T-helper 17 cell (primary cell): Measurements from ENCODE around the gene HYAL1. TPM values are rescaled to one million over a fixed set of nuclear protein-coding genes. Genes with fewer than 3 reads are reported as not detected.
A peak's percentile ranks its signal among the peaks of the same experiment; 100 is the strongest.
"Not testable (repeated sequence)": the region's sequence is repeated elsewhere in the genome, so short reads cannot be mapped to it uniquely, and the experiment has no call there.

ENCODE experiments used
- ATAC-seq: fragments of 150-1000 bp; cut with Tn5 transposase; 2 replicates; pipeline ENCODE4 v1.10.0; 2021; ENCODE audit warnings: mild to moderate bottlenecking, moderate library complexity
- DNase-seq, 3 donors: peaks; one replicate each; pipeline versions ENCODE4 v3.0.0 to v3.0.0-alpha.2; 2020 to 2021
- H3K9me3 ChIP-seq: one replicate; pipeline ENCODE4 v1.7.0; 2013; ENCODE audit warnings: low read length, mild to moderate bottlenecking; ENCODE audit not compliant: control insufficient read depth, poor library complexity, severe bottlenecking
- H3K27ac Mint-ChIP-seq: one replicate; pipeline ENCODE4 v1.8.0; 2022; ENCODE audit warnings: mild to moderate bottlenecking, moderate library complexity, mixed read lengths
- H3K27me3 Mint-ChIP-seq: one replicate; pipeline ENCODE4 v1.8.0; 2022; ENCODE audit warnings: mixed read lengths
- H3K36me3 Mint-ChIP-seq: one replicate; pipeline ENCODE4 v1.8.0; 2022; ENCODE audit warnings: low read depth, mixed read lengths
- H3K4me1 Mint-ChIP-seq: one replicate; pipeline ENCODE4 v1.8.0; 2022; ENCODE audit warnings: mild to moderate bottlenecking, mixed read lengths
- H3K4me3 Mint-ChIP-seq: one replicate; pipeline ENCODE4 v1.8.0; 2022; ENCODE audit warnings: mild to moderate bottlenecking, moderate library complexity, mixed read lengths
- total RNA-seq, 4 donors: library from RNA in 2 of 4; stranded (reverse) in 2 of 4; gene quantifications; one replicate each; pipeline ENCODE4 v1.2.3 and lab custom pipeline; 2022 to 2026

Gene HYAL1
- total RNA-seq, 2 donors from 2014 or later, result 0.44 TPM; not detected in 1

DNA sequence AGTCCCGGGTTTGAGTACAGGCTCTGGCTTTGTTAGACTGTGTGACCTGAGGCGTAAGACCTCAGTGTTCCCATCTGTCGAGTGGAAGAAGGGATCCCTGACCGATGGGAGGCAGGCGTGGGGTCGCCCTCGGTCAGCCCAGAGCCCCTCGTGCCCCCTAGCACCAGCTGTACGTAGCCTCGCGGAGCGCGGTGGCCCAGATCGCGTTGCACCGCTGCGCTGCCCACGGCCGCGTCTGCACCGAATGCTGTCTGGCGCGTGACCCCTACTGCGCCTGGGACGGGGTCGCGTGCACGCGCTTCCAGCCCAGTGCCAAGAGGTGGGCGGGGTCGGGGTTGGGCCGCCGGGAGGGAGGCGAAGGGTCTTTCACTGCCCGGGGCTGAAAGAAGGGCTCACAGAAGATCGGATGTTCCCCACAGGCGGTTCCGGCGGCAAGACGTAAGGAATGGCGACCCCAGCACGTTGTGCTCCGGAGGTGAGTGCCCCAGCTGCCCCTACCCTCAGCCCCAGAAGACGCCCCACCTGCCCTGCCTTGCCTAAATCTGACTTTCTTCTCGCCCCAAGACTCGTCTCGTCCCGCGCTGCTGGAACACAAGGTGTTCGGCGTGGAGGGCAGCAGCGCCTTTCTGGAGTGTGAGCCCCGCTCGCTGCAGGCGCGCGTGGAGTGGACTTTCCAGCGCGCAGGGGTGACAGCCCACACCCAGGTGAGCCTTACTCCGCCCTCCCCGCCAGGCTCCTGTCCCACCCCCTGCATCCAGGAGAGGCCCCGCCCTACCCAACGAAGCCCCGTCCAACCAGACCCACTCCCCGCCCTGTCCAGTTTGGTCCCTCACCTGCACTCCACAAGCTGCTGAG is 28.0 kb downstream of the HYAL1 start:
- Mint-ChIP-seq H3K4me1 (peaks cover 21% of the 10 kb centered on the region), H3K4me3 (peak overlapping the region; percentile 70), H3K36me3 (peaks cover 8% of the 10 kb centered on the region), H3K27ac (peak overlapping the region; percentile 90), H3K27me3 (peaks cover 30% of the 10 kb centered on the region)
- no peaks in the 10 kb centered on the region for H3K9me3 ChIP-seq
- no peak for DNase-seq
- no peak for ATAC-seq

DNA sequence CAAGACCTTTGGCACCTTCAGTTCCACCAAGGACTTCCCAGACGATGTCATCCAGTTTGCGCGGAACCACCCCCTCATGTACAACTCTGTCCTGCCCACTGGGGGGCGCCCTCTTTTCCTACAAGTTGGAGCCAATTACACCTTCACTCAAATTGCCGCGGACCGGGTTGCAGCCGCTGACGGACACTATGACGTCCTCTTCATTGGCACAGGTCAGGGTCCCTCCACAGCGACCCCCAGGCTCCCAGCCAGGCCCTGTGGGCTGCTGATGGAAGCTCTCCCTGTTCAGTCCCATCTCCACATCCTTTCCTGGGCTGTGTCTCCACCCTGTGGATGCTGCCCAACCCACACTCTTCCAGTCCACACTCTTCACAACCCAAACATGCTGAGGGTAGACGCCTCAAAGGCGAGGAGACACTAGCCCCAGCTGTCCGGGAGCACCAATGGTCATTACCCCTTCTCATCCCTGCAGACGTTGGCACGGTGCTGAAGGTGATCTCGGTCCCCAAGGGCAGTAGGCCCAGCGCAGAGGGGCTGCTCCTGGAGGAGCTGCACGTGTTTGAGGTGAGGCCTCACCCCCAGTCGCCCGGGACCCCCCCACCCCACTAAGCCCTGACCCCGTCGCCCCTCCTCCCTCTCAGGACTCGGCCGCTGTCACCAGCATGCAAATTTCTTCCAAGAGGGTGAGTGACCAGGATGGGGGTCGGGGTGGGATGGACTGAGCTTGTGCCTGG is 28.8 kb downstream of the HYAL1 start:
- peak overlapping the region; percentile 90 for H3K27ac Mint-ChIP-seq

DNA sequence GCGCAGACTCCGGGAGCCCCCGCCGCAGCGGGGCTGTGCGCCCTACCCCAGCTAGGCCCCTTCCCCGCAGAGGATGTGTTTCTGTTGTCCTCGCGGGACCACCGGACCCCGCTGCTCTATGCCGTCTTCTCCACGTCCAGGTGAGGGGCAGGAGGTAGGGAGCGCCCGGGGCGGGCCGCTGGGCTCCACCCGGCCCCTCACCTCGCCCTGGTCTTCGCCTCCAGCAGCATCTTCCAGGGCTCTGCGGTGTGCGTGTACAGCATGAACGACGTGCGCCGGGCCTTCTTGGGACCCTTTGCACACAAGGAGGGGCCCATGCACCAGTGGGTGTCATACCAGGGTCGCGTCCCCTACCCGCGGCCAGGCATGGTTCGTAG is 29.7 kb downstream of the HYAL1 start:
- no peak overlapping the region for H3K4me3 Mint-ChIP-seq
- peaks cover 21% of the 10 kb centered on the region for H3K4me1 Mint-ChIP-seq
- DNase-seq (no peak), ATAC-seq (no peak)
- H3K36me3 Mint-ChIP-seq, result peaks cover 8% of the 10 kb centered on the region
- H3K27me3 Mint-ChIP-seq, result peaks cover 30% of the 10 kb centered on the region
- H3K27ac Mint-ChIP-seq, result peak overlapping the region; percentile 90
- H3K9me3 ChIP-seq, result no peaks in the 10 kb centered on the region

More for the DNA sequence above, 28.8 kb downstream of the HYAL1 start:
- H3K4me1 Mint-ChIP-seq, result peaks cover 21% of the 10 kb centered on the region
- H3K9me3 ChIP-seq, result no peaks in the 10 kb centered on the region
- DNase-seq (peak; percentile 51 to 60 (median 55)), ATAC-seq (peak; percentile 50)
- H3K36me3 Mint-ChIP-seq, result peaks cover 8% of the 10 kb centered on the region
- H3K27me3 Mint-ChIP-seq, result peaks cover 30% of the 10 kb centered on the region
- peak overlapping the region; percentile 82 for H3K4me3 Mint-ChIP-seq

DNA sequence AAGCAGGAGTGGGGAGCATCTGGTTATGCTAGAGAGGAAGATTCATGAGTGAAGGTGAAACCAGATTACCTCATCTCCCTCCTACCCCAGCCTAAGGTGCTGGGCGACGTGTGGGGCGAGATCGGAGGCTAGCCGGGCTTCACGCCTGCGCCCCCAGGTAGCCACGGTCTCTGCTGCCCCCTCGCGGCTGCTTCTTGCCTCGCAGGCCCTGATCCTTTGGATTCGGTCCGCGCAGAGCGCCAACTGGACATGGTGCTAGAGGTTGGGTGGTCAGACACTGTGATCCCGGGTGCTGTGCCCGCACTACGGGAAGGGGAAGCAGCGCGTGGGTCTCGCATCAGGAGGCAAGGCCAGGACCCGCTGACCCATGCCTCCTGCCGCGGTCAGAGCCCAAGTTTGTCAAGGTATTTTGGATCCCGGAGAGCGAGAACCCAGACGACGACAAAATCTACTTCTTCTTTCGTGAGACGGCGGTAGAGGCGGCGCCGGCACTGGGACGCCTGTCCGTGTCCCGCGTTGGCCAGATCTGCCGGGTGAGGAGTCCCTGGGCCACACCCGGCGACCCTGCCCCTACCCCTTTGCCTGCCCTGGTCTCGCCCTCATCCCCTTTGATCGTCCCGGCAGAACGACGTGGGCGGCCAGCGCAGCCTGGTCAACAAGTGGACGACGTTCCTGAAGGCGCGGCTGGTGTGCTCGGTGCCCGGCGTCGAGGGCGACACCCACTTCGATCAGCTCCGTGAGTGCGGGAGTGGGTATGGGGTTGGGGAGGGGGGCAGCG is 30.3 kb downstream of the HYAL1 start:
- peaks cover 21% of the 10 kb centered on the region for H3K4me1 Mint-ChIP-seq
- peak overlapping the region; percentile 73 for H3K27ac Mint-ChIP-seq
- H3K4me3 Mint-ChIP-seq, result peak overlapping the region; percentile 84
- ATAC-seq (peak; percentile 88), DNase-seq (peak; percentile 74 to 85 (median 81))
- peaks cover 8% of the 10 kb centered on the region for H3K36me3 Mint-ChIP-seq
- peaks cover 30% of the 10 kb centered on the region for H3K27me3 Mint-ChIP-seq
- H3K9me3 ChIP-seq, result no peaks in the 10 kb centered on the region

DNA sequence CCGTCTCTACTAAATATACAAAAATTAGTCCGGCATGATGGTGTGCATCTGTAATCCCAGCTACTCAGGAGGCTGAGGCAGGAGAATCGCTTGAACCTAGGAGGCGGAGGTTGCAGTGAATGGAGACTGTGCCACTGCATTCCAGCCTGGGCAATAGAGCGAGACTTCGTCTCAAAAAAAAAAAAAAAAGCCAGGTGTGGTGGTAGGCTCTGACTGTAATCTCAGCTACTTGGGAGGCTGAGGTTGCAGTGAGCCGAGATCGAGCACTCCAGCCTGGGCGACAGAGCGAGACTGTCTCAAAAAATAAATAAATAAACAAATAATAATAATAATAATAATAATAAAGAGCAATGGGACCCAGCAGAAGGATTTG is 30.9 kb downstream of the HYAL1 start:
- H3K27ac Mint-ChIP-seq, result peak overlapping the region; percentile 73
- not testable (repeated sequence) for ATAC-seq

DNA sequence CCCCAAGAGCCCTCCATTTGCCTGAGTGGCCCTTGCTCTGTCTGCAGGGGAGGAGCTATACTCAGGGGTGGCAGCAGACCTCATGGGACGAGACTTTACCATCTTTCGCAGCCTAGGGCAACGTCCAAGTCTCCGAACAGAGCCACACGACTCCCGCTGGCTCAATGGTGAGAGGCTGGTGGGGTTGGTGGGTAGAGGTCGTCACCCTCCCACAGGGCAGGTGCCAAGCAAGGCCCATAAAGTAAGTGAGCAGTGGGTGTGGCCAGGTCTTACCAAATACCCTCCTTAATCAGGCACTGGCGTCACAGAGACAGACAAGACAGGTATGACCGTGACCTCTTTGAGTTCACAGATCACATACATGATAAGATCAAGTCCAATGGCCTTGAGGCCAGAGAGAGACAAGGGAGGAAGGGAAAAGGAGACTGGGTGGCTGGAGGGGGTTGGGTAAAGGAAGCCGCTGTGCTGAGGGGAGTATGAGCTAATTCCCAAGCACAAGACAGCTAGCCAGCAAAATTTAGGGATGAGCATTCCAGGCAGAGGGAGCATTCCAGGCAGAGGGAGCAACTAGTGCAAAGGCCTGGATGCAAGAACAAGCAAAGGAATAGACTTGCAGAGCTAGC is 31.9 kb downstream of the HYAL1 start:
- Mint-ChIP-seq H3K27ac (no peak overlapping the region), H3K4me1 (peaks cover 21% of the 10 kb centered on the region), H3K4me3 (peak overlapping the region; percentile 66), H3K27me3 (peaks cover 29% of the 10 kb centered on the region), H3K36me3 (peaks cover 8% of the 10 kb centered on the region)
- H3K9me3 ChIP-seq, result no peaks in the 10 kb centered on the region
- ATAC-seq (no peak), DNase-seq (no peak)

More for the DNA sequence above, 30.9 kb downstream of the HYAL1 start:
- peaks cover 21% of the 10 kb centered on the region for H3K4me1 Mint-ChIP-seq
- H3K27me3 Mint-ChIP-seq, result peaks cover 30% of the 10 kb centered on the region
- DNase-seq, H3K36me3 Mint-ChIP-seq, H3K4me3 Mint-ChIP-seq, H3K9me3 ChIP-seq: not testable (repeated sequence)

DNA sequence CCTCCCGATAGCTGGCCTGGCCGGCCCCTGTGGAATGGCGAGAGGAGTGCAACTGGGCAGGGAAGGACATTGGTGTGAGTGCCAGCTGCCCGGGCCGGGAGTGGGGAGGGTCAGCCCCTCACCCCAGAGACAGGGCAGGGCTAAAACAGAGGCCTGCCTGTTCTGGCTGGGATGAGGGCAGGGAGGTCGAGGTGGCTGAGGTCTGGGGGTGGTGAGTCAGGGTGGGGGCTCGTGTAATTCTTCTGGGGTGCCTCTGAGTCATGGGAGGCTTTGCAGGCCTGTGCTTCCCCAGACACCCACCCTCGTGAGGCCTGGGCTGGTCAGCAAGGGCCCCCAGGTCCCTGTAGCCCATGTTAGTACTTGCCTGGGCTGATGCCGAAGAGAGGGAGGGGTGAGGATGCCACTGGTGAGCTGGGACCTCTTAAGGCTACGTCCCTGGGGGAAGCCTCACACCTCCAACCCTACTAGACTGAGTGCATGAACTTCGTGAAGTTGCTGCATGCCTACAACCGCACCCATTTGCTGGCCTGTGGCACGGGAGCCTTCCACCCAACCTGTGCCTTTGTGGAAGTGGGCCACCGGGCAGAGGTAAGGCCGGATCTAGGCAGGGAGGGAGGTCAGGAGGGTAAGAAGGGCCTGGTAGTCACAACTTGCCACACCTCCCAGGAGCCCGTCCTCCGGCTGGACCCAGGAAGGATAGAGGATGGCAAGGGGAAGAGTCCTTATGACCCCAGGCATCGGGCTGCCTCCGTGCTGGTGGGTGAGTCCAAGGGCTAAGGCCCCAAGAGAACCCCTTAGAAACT is 32.8 kb downstream of the HYAL1 start:
- H3K4me1 Mint-ChIP-seq, result peaks cover 15% of the 10 kb centered on the region
- DNase-seq (no peak), ATAC-seq (no peak)
- H3K36me3 Mint-ChIP-seq, result peaks cover 8% of the 10 kb centered on the region
- peaks cover 21% of the 10 kb centered on the region for H3K27me3 Mint-ChIP-seq
- no peak overlapping the region for H3K4me3 Mint-ChIP-seq
- no peaks in the 10 kb centered on the region for H3K9me3 ChIP-seq
- no peak overlapping the region for H3K27ac Mint-ChIP-seq

DNA sequence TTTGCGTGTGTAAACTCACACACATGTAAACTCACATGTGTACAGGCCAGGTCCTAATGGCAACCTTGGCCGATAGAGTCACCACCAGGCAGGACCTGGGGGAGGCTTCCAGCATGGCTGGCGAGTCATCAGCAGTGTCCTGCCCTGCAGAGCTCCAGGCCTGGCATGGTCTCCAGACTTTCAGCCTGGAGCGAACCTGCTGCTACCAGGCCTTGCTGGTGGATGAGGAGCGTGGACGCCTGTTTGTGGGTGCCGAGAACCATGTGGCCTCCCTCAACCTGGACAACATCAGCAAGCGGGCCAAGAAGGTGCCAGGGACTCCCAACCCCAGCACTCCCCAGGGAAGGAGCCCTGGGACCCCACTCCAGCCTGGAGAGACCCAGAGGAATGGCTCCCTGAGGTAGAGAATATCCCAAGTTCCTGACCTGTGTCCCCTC is 33.4 kb downstream of the HYAL1 start:
- Mint-ChIP-seq H3K36me3 (peaks cover 8% of the 10 kb centered on the region), H3K27ac (no peak overlapping the region), H3K4me1 (peaks cover 13% of the 10 kb centered on the region), H3K27me3 (peaks cover 16% of the 10 kb centered on the region), H3K4me3 (no peak overlapping the region)
- no peak for DNase-seq
- ATAC-seq, result no peak
- no peaks in the 10 kb centered on the region for H3K9me3 ChIP-seq

DNA sequence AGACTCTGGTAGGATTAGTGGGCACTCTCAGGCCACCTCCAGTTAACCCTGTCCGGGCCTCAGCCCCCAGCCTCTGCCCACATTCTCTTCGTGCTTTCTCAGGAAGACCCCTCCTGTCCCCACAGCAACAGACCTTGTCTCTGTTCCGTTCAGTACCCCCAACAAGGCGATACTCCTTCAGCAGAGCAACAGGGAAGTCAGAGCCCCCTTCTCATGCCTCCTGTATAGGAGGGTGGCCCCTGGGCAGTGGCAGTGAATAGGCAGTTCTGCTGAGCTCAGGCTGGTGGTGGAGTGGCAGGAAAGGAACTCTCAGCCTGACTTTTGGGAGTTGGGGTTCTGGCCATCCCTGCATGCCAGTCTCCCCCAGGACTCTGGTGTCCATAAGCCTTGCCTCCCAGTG is 33.9 kb downstream of the HYAL1 start:
- H3K9me3 ChIP-seq, result no peaks in the 10 kb centered on the region
- no peak for ATAC-seq
- DNase-seq, result no peak
- Mint-ChIP-seq H3K36me3 (peaks cover 6% of the 10 kb centered on the region), H3K4me3 (no peak overlapping the region), H3K27me3 (peaks cover 12% of the 10 kb centered on the region), H3K27ac (no peak overlapping the region), H3K4me1 (peaks cover 11% of the 10 kb centered on the region)

DNA sequence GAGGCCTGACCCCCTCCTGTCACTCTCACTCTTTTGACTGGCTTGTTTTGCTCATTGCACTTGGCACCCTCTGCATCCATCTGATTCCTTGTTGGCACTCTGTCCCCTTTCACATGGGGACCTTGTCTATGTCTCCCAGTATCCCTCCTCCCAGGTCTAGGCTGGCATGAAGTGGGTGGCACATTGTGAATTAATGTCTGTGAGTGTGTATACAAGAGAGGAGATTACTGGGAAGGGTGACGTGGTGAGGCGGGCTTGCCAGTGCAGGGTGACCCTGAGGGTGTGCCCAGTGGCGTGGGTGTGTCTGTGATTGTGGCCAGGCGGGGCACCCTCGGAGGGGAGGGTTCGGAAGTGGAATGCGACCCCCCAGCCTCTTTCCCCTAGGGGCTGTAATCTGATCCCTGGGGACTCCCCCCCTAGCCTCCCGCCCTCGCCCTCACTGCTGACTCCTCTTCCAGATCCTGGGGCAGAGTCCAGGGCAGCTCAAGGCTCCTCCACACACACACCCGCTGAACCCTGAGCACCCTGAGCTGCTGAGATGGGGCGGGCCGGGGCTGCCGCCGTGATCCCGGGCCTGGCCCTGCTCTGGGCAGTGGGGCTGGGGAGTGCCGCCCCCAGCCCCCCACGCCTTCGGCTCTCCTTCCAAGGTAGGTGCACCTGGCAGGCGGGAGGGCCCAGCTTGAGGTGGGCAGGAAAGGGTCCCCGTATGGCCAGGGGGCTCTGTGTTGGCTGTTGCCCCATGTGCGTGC is 34.5 kb downstream of the HYAL1 start, which contains the start of gene SEMA3B:
SEMA3B (plus strand) TSS at position 445 of the 749 bp plus-strand sequence; CDS start at position 539, 94 bp downstream.
- peaks cover 6% of the 10 kb centered on the region for H3K27me3 Mint-ChIP-seq
- DNase-seq, result no peak
- H3K27ac Mint-ChIP-seq, result no peak within 1 kb of the TSS

DNA sequence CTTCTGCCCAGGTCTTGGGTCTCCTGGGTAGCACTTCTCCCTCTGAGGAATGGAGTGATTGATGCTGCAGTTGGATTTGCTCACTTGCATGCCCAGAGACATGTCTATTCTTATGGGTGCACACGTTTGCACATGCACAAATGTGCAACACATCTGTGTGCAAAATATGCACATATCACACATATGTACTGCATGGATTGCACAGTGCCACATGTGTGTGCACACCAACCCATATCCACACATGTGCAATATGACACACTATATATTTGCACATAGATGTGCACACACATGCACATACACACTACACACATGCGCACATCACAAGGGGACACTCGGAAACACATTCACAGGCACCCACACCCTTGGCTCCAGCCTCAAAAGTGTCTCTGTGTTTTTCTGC is 35.1 kb downstream of the HYAL1 start:
- peaks cover 7% of the 10 kb centered on the region for H3K4me1 Mint-ChIP-seq
- DNase-seq (no peak), ATAC-seq (no peak)
- H3K4me3 Mint-ChIP-seq, result no peak overlapping the region
- H3K36me3 Mint-ChIP-seq, result peaks cover 3% of the 10 kb centered on the region
- no peak overlapping the region for H3K27ac Mint-ChIP-seq
- peaks cover 5% of the 10 kb centered on the region for H3K27me3 Mint-ChIP-seq
- no peaks in the 10 kb centered on the region for H3K9me3 ChIP-seq

More for the DNA sequence above, 34.5 kb downstream of the HYAL1 start, which contains the start of gene SEMA3B:
- no peak for ATAC-seq
- no peaks in the 10 kb centered on the region for H3K9me3 ChIP-seq
- H3K36me3 Mint-ChIP-seq, result peaks cover 3% of the 10 kb centered on the region
- H3K4me3 Mint-ChIP-seq, result peak within 1 kb of the TSS; percentile 62
- H3K4me1 Mint-ChIP-seq, result peaks cover 7% of the 10 kb centered on the region
